Measurements from ENCODE around the gene IGFL4.

The IGFL4 gene

DNA sequence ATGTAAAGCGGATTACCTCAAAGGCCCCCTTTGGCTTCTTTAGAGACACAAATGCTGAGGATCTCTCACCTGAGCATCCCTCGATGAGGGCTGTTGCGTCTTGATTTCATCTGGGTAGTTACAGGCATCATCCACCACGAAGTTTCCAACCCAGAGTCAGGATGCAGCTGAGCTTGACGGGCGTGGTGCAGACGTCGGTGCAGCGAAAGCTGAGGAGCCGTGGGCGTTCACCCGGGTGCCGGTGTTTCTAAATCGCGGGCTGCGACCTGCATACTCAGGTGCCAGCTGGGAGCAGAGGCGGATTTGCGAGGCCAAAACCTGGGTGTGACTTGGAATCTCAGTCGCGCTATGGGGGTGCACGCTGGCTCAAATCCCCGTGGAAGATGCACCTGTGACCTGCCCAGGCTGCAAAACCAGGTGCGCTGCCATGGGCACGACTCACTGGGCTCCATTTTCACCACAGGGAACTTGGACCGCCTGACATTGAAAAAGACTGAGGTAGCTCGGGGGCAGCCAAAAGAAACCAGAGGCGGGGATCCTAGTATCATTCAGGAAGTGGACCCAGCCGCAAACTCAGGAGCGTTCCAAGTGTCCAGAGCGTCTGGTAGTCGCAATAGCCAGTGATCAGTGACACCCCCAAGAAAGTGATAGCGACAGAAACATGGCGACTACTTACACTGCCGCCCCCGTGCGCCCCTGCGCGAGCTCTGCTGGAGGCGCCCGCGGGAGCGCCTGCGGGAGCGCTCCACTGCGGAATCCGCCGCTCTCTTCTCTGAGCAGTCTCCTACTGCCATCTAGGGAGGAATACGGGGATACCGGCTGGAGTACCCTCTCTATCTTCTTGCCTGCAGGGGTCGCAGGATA lies 36.4 kb upstream of the IGFL4 start:
- Histone ChIP-seq H3K27me3 (ENCODE audit: insufficient read depth, low read depth, severe bottlenecking) (no peaks in the 10 kb centered on the region), H3K4me3 (ENCODE audit: low read depth, low read length) (peak overlapping the region; percentile 68)

DNA sequence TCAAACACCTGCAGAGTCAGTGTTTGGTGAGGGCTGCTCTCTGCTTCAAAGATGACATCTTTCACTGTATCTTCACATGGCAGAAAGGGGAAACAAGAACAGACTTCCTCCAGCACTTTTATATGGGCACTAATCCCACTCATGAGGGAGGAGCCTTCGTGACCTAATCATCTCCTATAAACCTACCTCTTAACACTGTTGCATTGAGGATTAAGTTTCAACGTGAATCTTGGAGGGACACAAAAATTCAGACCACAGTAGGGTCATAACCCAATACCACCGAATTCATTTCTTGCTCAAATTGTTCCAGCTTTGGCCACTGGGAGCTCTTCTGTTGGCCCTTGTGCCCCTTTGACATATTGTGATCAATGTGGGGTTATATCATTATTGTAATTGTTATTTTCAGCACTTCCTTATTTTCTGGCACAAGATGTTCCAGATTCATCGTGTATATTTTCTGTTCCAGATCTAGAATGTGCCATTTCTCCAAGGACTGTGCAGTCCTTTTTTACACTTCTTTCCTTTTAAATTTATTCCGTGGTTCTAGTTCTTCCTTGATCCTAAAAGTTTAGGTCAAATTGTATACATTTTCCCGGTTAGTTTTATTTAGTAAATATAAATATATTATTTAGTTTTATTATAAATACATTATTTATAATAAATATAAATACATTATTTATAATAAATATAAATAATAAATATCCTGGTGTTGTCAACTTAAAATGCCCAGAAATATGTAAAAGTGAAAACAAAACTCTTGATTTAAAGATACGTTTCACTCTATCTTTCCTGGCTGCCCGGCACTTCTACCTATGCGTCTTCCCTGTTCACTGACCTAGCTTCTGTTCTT lies 35.5 kb upstream of the IGFL4 start:
- TF ChIP-seq, protein P1, sequence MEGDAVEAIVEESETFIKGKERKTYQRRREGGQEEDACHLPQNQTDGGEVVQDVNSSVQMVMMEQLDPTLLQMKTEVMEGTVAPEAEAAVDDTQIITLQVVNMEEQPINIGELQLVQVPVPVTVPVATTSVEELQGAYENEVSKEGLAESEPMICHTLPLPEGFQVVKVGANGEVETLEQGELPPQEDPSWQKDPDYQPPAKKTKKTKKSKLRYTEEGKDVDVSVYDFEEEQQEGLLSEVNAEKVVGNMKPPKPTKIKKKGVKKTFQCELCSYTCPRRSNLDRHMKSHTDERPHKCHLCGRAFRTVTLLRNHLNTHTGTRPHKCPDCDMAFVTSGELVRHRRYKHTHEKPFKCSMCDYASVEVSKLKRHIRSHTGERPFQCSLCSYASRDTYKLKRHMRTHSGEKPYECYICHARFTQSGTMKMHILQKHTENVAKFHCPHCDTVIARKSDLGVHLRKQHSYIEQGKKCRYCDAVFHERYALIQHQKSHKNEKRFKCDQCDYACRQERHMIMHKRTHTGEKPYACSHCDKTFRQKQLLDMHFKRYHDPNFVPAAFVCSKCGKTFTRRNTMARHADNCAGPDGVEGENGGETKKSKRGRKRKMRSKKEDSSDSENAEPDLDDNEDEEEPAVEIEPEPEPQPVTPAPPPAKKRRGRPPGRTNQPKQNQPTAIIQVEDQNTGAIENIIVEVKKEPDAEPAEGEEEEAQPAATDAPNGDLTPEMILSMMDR (IDR thresholded peaks at IDR 0.05; ENCODE audit: low read depth, low read length), result no peak
- Histone ChIP-seq H3K36me3 (no peaks in the 10 kb centered on the region), H3K27ac (no peak overlapping the region), H3K27me3 (ENCODE audit: insufficient read depth, low read depth, severe bottlenecking) (no peaks in the 10 kb centered on the region), H3K9me3 (ENCODE audit: severe bottlenecking) (no peaks in the 10 kb centered on the region), H3K4me3 (ENCODE audit: low read depth, low read length) (peak overlapping the region; percentile 68)
- DNase-seq, result no peak

More for the DNA sequence above, 36.4 kb upstream of the IGFL4 start:
- peak overlapping the region; percentile 23; the same call in 1 of the 2 replicates for H3K27ac ChIP-seq
- H3K9me3 ChIP-seq (ENCODE audit: severe bottlenecking), result no peaks in the 10 kb centered on the region
- DNase-seq, result peak; percentile 86
- no peaks in the 10 kb centered on the region for H3K36me3 ChIP-seq
- TF ChIP-seq, protein P1 (IDR thresholded peaks at IDR 0.05; ENCODE audit: low read depth, low read length), result peak; percentile 90

DNA sequence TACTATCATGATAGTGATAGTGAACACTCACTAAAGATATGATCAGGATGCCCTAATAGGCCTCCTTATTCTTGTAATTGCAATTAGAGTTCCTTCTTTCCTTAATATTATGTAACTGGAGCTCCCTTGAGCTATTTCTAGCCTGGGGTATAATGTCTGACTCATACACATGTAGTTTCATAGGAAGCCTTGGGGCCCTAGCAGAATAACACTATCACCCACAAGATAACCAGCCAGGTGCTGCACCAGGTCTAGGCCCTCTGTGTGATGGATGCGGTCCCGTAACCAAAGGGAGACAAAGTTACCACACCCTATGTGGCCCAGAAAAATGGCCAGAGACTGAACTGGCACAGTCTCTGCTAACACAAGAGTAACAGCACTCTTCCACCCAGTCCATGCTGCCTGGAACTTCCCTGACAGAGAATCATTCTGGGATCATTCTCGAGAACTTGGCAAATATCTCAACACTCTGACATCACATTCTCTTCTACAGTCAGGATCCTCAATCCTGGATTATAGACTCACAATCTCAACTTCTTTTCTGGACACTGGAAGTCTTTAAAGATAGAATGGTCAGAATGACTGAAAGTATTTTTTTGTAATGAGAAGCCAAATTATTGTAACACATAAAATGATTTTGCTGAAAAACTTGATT lies 32.6 kb upstream of the IGFL4 start:
- TF ChIP-seq, protein P1 (IDR thresholded peaks at IDR 0.05; ENCODE audit: low read depth, low read length), result no peak
- DNase-seq, result no peak
- Histone ChIP-seq H3K4me3 (ENCODE audit: low read depth, low read length) (no peak overlapping the region), H3K36me3 (no peaks in the 10 kb centered on the region), H3K27ac (no peak overlapping the region), H3K9me3 (ENCODE audit: severe bottlenecking) (no peaks in the 10 kb centered on the region), H3K27me3 (ENCODE audit: insufficient read depth, low read depth, severe bottlenecking) (no peaks in the 10 kb centered on the region)

DNA sequence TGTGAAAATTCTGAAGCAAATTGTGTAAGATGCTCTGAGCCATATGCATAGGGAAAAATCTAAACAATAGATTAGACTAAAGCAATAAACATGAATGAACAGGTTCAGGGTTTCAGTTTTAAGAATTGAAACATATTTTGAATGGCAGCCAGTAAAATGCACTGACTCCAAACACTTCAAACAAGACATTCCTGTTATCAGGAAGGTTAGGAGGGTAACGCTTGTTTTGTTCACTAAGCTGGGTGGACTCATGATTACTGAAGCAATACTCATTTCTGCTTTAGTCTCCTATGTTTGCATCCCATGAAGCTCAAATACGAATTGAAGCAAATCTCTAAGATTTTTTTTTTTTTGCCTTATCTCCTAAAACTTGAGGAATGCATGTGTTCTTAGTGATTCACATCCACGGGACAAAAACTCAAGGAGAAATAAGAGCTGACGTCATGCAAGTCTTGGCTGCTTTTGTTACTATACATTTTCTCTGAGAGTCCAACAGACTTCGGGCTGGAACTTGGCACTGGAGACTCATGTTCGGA lies 29.1 kb upstream of the IGFL4 start:
- no peak for DNase-seq
- Histone ChIP-seq H3K27ac (no peak overlapping the region), H3K27me3 (ENCODE audit: insufficient read depth, low read depth, severe bottlenecking) (no peaks in the 10 kb centered on the region)

More for the DNA sequence above, 29.1 kb upstream of the IGFL4 start:
- TF ChIP-seq, protein P1 (IDR thresholded peaks at IDR 0.05; ENCODE audit: low read depth, low read length), result no peak
- Histone ChIP-seq H3K36me3 (no peaks in the 10 kb centered on the region), H3K9me3 (ENCODE audit: severe bottlenecking) (peaks cover 4% of the 10 kb centered on the region), H3K4me3 (ENCODE audit: low read depth, low read length) (no peak overlapping the region)
